ENCODE measurements around the gene EIF3D.

Gene EIF3D

DNA sequence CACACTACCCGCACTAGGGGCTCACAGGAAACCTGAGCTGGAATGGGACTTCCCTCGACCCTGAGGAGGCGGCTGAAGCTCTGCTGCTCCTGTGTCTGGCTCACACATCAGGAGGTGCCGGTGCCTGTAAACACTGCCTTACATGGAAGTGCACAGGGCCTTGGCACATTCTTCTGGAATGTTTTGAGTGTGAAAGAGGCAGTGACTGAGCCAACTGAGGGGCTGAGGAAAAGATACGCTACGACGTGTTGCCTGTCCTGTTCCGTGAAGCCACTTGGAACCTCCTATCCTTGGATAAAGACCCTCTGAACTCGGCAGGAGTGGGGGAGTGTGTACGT is 58.0 kb downstream of the EIF3D start:
- ChIA-PET CTCF (interaction anchor here (0.6 to 8.8 kb wide), 50 partner anchors 9 to 326 kb away, joined by 3 to 123 read pairs (median 6); partner anchors contain the start of genes APOL2, IFT27, MYH9 and TXN2), POLR2A (interaction anchor here (0.7 to 11.0 kb wide), 6 partner anchors 9 to 142 kb away, joined by 3 to 172 read pairs (median 6); partner anchors contain the start of gene MYH9)
- TF ChIP-seq, protein P1, sequence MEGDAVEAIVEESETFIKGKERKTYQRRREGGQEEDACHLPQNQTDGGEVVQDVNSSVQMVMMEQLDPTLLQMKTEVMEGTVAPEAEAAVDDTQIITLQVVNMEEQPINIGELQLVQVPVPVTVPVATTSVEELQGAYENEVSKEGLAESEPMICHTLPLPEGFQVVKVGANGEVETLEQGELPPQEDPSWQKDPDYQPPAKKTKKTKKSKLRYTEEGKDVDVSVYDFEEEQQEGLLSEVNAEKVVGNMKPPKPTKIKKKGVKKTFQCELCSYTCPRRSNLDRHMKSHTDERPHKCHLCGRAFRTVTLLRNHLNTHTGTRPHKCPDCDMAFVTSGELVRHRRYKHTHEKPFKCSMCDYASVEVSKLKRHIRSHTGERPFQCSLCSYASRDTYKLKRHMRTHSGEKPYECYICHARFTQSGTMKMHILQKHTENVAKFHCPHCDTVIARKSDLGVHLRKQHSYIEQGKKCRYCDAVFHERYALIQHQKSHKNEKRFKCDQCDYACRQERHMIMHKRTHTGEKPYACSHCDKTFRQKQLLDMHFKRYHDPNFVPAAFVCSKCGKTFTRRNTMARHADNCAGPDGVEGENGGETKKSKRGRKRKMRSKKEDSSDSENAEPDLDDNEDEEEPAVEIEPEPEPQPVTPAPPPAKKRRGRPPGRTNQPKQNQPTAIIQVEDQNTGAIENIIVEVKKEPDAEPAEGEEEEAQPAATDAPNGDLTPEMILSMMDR (IDR thresholded peaks at IDR 0.05; ENCODE audit: insufficient read depth, low read length, missing control alignments): no peak
- no peak for DNase-seq (ENCODE audit: low read depth, low spot score)
- H3K4me3 ChIP-seq (ENCODE audit: low read depth, low read length): no peak overlapping the region

DNA sequence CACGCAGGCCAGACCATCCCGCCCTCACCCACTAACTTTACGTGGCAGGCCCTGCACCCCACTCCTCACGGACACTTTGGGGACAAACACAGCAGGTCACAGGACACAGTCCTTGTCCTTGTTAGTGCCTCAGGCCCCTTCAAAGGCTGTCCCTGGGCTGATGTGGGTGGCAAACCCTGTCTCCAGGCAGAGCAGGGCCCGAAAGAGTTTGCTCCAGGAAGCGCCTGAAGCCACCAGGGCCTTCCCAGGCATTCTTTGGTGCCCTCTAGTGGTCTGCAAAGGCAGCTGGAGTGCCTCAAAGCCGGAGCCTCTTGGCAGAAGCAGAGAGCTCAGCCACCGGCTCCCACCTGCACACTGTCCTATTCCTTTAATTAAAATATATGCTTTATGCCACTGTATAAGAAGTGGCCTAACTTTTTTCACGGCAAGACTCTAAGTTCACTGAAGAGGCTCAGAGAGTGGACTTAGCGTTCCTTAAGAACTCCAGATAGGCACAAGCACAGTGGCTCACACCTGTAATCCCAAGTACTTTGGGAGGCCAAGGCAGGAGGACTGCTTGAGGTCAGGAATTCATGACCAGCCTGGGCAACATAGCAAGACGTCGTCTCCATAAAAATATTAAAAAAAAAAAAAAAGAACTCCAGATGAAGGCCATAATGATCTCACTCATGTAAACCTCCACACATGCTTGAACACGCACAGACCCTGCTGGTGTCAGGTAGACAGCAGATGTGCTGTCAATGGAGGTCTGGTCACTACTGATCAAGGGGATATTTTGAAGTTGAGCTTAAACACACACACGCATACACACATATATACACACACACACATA is 58.6 kb downstream of the EIF3D start:
- no peak for DNase-seq (ENCODE audit: low read depth, low spot score)
- TF ChIP-seq, protein P1 (IDR thresholded peaks at IDR 0.05; ENCODE audit: insufficient read depth, low read length, missing control alignments): peak; percentile 95
- ChIA-PET POLR2A (interaction anchor here (0.9 to 11.0 kb wide), 8 partner anchors 8 to 144 kb away, joined by 3 to 172 read pairs (median 5); partner anchors contain the start of gene MYH9), CTCF (interaction anchor here (0.6 to 8.8 kb wide), 53 partner anchors 8 to 326 kb away, joined by 3 to 123 read pairs (median 5); partner anchors contain the start of genes APOL2, IFT27, MYH9 and TXN2)
- 0 out of 2 replicates have a peak overlapping the region, but pooled peaks have one; percentile 3 for H3K4me3 ChIP-seq (ENCODE audit: low read depth, low read length)

DNA sequence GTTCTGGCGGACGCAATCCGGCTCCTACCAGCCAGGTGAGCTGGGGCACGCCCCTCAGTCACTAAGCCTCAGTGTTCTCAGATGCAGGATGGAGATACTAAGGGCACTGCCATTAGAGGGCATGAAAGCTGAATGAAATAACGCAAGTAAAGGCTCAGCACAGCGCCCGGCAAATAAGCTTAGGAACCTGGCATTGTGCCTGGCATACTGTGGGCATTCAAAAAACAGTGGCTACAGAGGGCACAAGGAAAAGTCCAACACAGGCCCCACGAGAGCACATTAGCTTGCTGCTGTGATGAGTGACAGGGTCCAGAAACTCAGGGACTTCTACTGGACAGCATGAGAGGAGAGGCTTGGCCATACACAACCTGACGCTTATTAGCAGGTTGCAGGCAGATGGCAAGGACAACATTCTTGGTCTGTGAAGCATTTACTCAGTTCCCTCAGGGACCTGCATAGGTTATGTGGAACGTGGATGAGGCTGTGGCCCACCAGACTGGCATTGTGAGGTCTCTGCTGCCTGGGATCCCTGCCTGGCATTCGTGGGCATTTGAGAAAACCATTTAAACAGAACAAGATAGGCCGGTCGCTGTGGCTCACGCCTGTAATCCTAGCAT is 59.8 kb downstream of the EIF3D start:
- no peak overlapping the region for H3K4me3 ChIP-seq (ENCODE audit: low read depth, low read length)
- TF ChIP-seq, protein P1 (IDR thresholded peaks at IDR 0.05; ENCODE audit: insufficient read depth, low read length, missing control alignments): no peak
- ChIA-PET POLR2A (interaction anchor here (1.6 to 11.0 kb wide), 4 partner anchors 13 to 104 kb away, joined by 6 to 172 read pairs (median 10); partner anchors contain the start of genes MYH9 and TXN2), CTCF (interaction anchor here (0.8 to 8.8 kb wide), 27 partner anchors 11 to 290 kb away, joined by 3 to 123 read pairs (median 5); partner anchors contain the start of genes MYH9 and TXN2)
- DNase-seq (ENCODE audit: low read depth, low spot score): no peak

DNA sequence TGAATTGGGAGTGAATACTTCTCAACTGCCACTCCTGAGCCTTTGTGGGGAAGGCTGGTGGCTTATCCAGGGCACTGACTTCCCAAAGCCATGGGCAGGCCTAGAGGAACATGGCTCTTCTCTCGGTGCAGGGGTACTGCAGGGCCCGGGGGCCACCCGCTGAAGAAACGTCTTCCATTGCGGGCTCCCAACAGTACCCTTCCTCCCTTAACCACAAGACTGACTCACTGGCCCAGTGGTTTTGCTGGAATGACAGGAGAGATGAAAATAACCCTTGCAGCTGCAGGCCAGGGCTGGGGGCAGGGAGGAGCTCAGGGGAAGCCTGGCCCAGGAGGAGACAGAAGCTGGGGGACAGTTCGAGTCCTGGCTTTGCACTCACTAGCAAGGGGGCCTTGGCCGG is 61.0 kb downstream of the EIF3D start:
- no peak overlapping the region for H3K4me3 ChIP-seq (ENCODE audit: low read depth, low read length)
- POLR2A ChIA-PET: interaction anchor here (0.6 to 11.0 kb wide), 12 partner anchors 14 to 143 kb away, joined by 3 to 172 read pairs (median 4); partner anchors contain the start of genes MYH9 and TXN2
- CTCF ChIA-PET: interaction anchor here (1.0 to 8.8 kb wide), 14 partner anchors 10 to 289 kb away, joined by 3 to 123 read pairs (median 6); partner anchors contain the start of gene MYH9
- TF ChIP-seq, protein P1 (IDR thresholded peaks at IDR 0.05; ENCODE audit: insufficient read depth, low read length, missing control alignments): no peak
- DNase-seq (ENCODE audit: low read depth, low spot score): peak; percentile 77

DNA sequence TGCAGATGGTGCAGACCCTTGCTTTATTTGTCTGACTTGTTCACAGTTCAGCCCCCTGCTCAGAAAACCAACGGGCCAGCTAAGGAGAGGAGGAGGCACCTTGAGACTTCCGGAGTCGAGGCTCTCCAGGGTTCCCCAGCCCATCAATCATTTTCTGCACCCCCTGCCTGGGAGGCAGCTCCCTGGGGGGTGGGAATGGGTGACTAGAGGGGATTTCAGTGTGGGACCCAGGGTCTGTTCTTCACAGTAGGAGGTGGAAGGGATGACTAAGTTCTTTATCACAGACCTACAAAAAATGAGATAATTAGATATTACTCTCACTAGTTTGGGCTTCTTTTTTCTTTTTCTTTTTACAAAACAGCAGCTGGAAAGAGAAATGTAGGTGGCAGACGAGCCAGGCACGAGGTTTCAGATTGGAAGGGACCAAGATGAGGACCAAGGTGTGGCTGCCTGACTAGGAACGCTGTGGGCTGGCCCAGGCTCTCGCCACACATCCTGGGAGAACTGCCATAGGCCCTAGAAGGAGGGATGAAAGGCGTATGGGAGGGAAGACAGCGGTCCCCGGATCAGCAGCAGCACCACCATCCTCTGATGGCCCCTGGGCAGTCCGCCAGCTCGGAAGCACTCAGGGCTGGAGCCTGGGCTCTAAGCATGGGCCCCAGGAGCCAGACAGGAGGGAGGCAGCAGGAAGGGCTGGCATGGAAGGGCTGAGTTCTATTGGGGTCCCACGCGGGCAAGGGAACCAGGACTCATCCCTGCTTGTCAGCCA is 61.7 kb downstream of the EIF3D start:
- TF ChIP-seq, protein P1 (IDR thresholded peaks at IDR 0.05; ENCODE audit: insufficient read depth, low read length, missing control alignments): no peak
- CTCF ChIA-PET: interaction anchor here (1.6 to 8.8 kb wide), 9 partner anchors 13 to 181 kb away, joined by 5 to 123 read pairs (median 22); partner anchors contain the start of gene MYH9
- no peak for DNase-seq (ENCODE audit: low read depth, low spot score)
- POLR2A ChIA-PET: interaction anchor here (0.6 to 11.0 kb wide), 12 partner anchors 15 to 143 kb away, joined by 3 to 172 read pairs (median 4); partner anchors contain the start of genes MYH9 and TXN2
- H3K4me3 ChIP-seq (ENCODE audit: low read depth, low read length): no peak overlapping the region
